ENCODE data around the gene MACROD1.

GRCh38 chr11:64138398-64138797 lies 27.5 kb downstream of the MACROD1 start:
- TF ChIP-seq CTCF (IDR thresholded peaks at IDR 0.05) (no peak), POLR2A (IDR thresholded peaks at IDR 0.05) (no peak)
